ENCODE data around the gene MSRB3. TPM values are rescaled to one million over a fixed set of nuclear protein-coding genes. Genes with fewer than 3 reads are reported as not detected.

The MSRB3 gene
- total and polyA plus RNA-seq, 2 donors (not counting 1 experiment from before 2014, with no cell fraction given): not detected

DNA sequence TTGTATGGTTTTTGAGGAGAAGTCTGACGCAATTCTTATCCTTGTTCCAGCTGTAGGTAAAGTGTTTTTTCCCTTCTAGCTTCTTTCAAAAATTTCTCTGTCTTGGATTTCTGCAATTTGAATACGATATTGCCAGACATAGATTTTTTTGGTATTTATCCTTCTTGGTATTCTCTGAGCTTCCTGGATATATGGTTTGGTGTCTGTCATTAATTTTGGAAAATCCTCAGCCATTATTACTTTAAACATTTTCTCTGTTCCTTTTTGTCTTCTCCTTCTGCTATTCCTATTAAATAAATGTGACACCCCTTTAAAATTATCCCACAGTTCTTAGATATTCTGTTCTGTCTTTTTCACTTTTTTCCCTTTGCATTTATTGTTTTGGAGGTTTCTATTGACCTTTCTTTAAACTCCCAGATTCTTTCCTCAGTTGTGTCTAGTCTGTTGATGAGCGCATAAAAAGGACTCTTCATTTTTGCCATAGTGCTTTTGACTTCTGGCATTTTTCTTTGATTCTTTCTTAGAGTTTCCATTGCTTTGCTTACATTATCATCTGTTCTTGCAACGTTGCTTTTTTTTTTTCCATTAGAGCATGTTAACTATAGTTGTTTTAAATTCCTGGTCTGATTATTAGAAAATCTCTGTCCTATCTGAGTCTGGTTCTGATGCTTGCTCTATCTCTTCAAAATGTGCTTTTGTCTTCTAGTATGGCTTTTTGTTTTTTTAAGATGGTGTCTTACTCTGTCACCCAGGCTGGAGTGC lies 129.1 kb downstream of the MSRB3 start:
- H3K4me1 Mint-ChIP-seq: no peaks in the 10 kb centered on the region
- Histone ChIP-seq H2AFZ (ENCODE audit: insufficient read depth, low read depth, low read length, poor library complexity, severe bottlenecking) (no peak overlapping the region), H4K20me1 (ENCODE audit: control insufficient read depth, insufficient read depth, low read length, poor library complexity, severe bottlenecking) (no peaks in the 10 kb centered on the region), H3K27me3 (replicated peaks in 1 of 4; ENCODE audit: control extremely low read depth in 1 of 4, control insufficient read depth in 3 of 4, insufficient read depth in 4 of 4, low read length in 3 of 4) (no peaks in the 10 kb centered on the region), H3K79me2 (ENCODE audit: control insufficient read depth, insufficient read depth, low read length) (no peaks in the 10 kb centered on the region), H3K9ac (ENCODE audit: low read length) (no peak overlapping the region), H3K4me2 (replicated peaks; ENCODE audit: low read depth, low read length, poor library complexity, severe bottlenecking) (no peak overlapping the region), H3K27ac (ENCODE audit: low read length in 2 of 2) (no peak overlapping the region), H3K4me1 (ENCODE audit: control insufficient read depth in 2 of 2, insufficient read depth in 2 of 2, low read length in 2 of 2) (no peaks in the 10 kb centered on the region), H3K36me3 (replicated peaks in 1 of 2; ENCODE audit: control extremely low read depth in 1 of 2, control insufficient read depth in 1 of 2, extremely low read depth in 1 of 2, insufficient read depth in 2 of 2, low read length in 1 of 2) (no peaks in the 10 kb centered on the region), H3K4me3 (ENCODE audit: control extremely low read depth in 1 of 5, extremely low read depth in 1 of 5, insufficient read depth in 1 of 5, low read depth in 2 of 5, low read length in 4 of 5) (no peak overlapping the region), H3K9me3 (ENCODE audit: control extremely low read depth in 1 of 3, control insufficient read depth in 2 of 3, insufficient read depth in 1 of 3, low read length in 2 of 3) (peaks cover 0 to 11% (median 0%) of the 10 kb centered on the region in 3 donors)
- H3K4me3 Mint-ChIP-seq: no peak overlapping the region
- H3K9me3 Mint-ChIP-seq (ENCODE audit: insufficient read depth): peaks cover 3% of the 10 kb centered on the region
- ATAC-seq (ENCODE audit: low read depth) (no peak), DNase-seq (no peak)
- ChIA-PET POLR2A (no interaction called here), CTCF (no interaction called here)
- intact Hi-C loops (cut with micrococcal nuclease): no loop called here
- no peak overlapping the region for H3K27ac Mint-ChIP-seq
- H3K27me3 Mint-ChIP-seq: no peaks in the 10 kb centered on the region
- TF ChIP-seq, protein P1, sequence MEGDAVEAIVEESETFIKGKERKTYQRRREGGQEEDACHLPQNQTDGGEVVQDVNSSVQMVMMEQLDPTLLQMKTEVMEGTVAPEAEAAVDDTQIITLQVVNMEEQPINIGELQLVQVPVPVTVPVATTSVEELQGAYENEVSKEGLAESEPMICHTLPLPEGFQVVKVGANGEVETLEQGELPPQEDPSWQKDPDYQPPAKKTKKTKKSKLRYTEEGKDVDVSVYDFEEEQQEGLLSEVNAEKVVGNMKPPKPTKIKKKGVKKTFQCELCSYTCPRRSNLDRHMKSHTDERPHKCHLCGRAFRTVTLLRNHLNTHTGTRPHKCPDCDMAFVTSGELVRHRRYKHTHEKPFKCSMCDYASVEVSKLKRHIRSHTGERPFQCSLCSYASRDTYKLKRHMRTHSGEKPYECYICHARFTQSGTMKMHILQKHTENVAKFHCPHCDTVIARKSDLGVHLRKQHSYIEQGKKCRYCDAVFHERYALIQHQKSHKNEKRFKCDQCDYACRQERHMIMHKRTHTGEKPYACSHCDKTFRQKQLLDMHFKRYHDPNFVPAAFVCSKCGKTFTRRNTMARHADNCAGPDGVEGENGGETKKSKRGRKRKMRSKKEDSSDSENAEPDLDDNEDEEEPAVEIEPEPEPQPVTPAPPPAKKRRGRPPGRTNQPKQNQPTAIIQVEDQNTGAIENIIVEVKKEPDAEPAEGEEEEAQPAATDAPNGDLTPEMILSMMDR (IDR thresholded peaks at IDR 0.05): no peak
- TF ChIP-seq EZH2 (IDR thresholded peaks at IDR 0.05; ENCODE audit: borderline replicate concordance, insufficient read depth, low read depth, low read length, poor library complexity, severe bottlenecking): no peak
- no CpG with 5 or more reads among the region's 4 CpGs for WGBS (ENCODE audit: insufficient coverage)

DNA sequence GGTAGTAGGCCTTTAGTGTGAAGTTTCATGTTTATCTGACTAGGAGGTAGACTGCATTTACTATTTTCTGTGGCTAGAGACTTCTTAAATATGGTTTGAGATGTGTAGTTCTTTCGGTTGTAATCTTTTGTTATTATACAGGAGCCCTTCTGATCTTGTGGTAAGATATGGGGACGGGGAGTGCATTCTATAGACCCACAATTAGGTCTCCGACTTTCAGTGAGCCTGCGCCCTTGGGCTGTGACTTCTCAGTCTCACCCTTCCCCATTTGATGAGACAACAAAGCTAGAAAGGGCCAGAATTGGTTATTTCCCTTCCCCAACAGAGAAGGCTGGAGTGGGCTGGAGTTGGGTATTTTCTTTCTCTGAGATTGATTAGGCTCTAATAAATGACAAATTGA lies 130.0 kb downstream of the MSRB3 start:
- H3K4me1 ChIP-seq (ENCODE audit: control insufficient read depth in 2 of 2, insufficient read depth in 2 of 2, low read length in 2 of 2): no peaks in the 10 kb centered on the region
- peaks cover 0 to 4% (median 0%) of the 10 kb centered on the region in 3 donors for H3K9me3 ChIP-seq (ENCODE audit: control extremely low read depth in 1 of 3, control insufficient read depth in 2 of 3, insufficient read depth in 1 of 3, low read length in 2 of 3)
- WGBS (ENCODE audit: insufficient coverage): no CpG with 5 or more reads among the region's 4 CpGs
- TF ChIP-seq EZH2 (IDR thresholded peaks at IDR 0.05; ENCODE audit: borderline replicate concordance, insufficient read depth, low read depth, low read length, poor library complexity, severe bottlenecking): no peak
- TF ChIP-seq, protein P1 (IDR thresholded peaks at IDR 0.05): no peak
- H2AFZ ChIP-seq (ENCODE audit: insufficient read depth, low read depth, low read length, poor library complexity, severe bottlenecking): no peak overlapping the region
- POLR2A ChIA-PET: no interaction called here
- intact Hi-C loops (cut with micrococcal nuclease): no loop called here
- no peak overlapping the region for H3K4me3 ChIP-seq (ENCODE audit: control extremely low read depth in 1 of 5, extremely low read depth in 1 of 5, insufficient read depth in 1 of 5, low read depth in 2 of 5, low read length in 4 of 5)
- no peaks in the 10 kb centered on the region for H3K36me3 ChIP-seq (replicated peaks in 1 of 2; ENCODE audit: control extremely low read depth in 1 of 2, control insufficient read depth in 1 of 2, extremely low read depth in 1 of 2, insufficient read depth in 2 of 2, low read length in 1 of 2)
- no peaks in the 10 kb centered on the region for H4K20me1 ChIP-seq (ENCODE audit: control insufficient read depth, insufficient read depth, low read length, poor library complexity, severe bottlenecking)
- Mint-ChIP-seq H3K27ac (no peak overlapping the region), H3K27me3 (no peaks in the 10 kb centered on the region), H3K4me3 (no peak overlapping the region), H3K4me1 (no peaks in the 10 kb centered on the region), H3K9me3 (ENCODE audit: insufficient read depth) (peaks cover 3% of the 10 kb centered on the region)
- DNase-seq (no peak), ATAC-seq (ENCODE audit: low read depth) (no peak)
- no peak overlapping the region for H3K9ac ChIP-seq (ENCODE audit: low read length)
- no peak overlapping the region for H3K4me2 ChIP-seq (replicated peaks; ENCODE audit: low read depth, low read length, poor library complexity, severe bottlenecking)
- H3K27me3 ChIP-seq (replicated peaks in 1 of 4; ENCODE audit: control extremely low read depth in 1 of 4, control insufficient read depth in 3 of 4, insufficient read depth in 4 of 4, low read length in 3 of 4): no peaks in the 10 kb centered on the region
- no peak overlapping the region for H3K27ac ChIP-seq (ENCODE audit: low read length in 2 of 2)
- CTCF ChIA-PET: no interaction called here
- H3K79me2 ChIP-seq (ENCODE audit: control insufficient read depth, insufficient read depth, low read length): no peaks in the 10 kb centered on the region

Data from B cell (primary cell).